Lower lobe of right lung (tissue), 2 donors: ENCODE results near the gene AFF3. TPM values are rescaled to one million over a fixed set of nuclear protein-coding genes. Genes with fewer than 3 reads are reported as not detected.
"Not testable (repeated sequence)": the region's sequence is repeated elsewhere in the genome, so short reads cannot be mapped to it uniquely, and the experiment has no call there.

ENCODE experiments used
- ATAC-seq, 2 donors: fragments of 200-7000 bp; cut with Tn5 transposase; one replicate each; pipeline ENCODE4 v1.9.1; 2020 to 2022; ENCODE audit warnings: mild to moderate bottlenecking in 2 of 2, moderate library complexity in 2 of 2
- DNase-seq: peaks from one replicate; pipeline ENCODE4 v3.0.0-alpha.2; 2020
- H3K27ac ChIP-seq: fragments of 200-600 bp; one replicate; pipeline ENCODE4 v1.8.0; 2022
- H3K27me3 ChIP-seq: fragments of 200-600 bp; one replicate; pipeline ENCODE4 v1.8.0; 2022; ENCODE audit warnings: low read depth
- H3K36me3 ChIP-seq: fragments of 200-600 bp; one replicate; pipeline ENCODE4 v1.8.0; 2022; ENCODE audit warnings: mild to moderate bottlenecking
- H3K4me1 ChIP-seq: fragments of 200-600 bp; one replicate; pipeline ENCODE4 v1.8.0; 2022
- H3K4me3 ChIP-seq: fragments of 200-600 bp; one replicate; pipeline ENCODE4 v1.8.0; 2022; ENCODE audit warnings: mild to moderate bottlenecking
- H3K9me3 ChIP-seq: fragments of 200-600 bp; one replicate; pipeline ENCODE4 v1.8.0; 2022
- CTCF ChIP-seq: fragments of 200-600 bp; IDR thresholded peaks from one replicate; pipeline ENCODE4 v1.8.0; 2022; ENCODE audit warnings: antibody characterized with exemption, mild to moderate bottlenecking
- intact Hi-C: fragments of 100-400 bp; cut with DNase I; formaldehyde crosslinking; loops from one replicate; pipeline ENCODE4 v1.11.0; 2022
- total RNA-seq: library from RNA; stranded (reverse); fragmentation: NEBNext Ultra II Directional; extraction: Animal tissue kit (Norgen Biotek cat#: 25700); gene quantifications from one replicate; pipeline ENCODE4 v1.2.1, GENCODE V29; 2021
- donor health status: DM: no; HTN: yes; CAD: no; lungs with severe emphysema.

Gene AFF3
- total RNA-seq, 1 donor from 2014 or later: 57.3 TPM

- intact Hi-C loops: no loop called here
- TF ChIP-seq CTCF: no peak
- ATAC-seq (no peak), DNase-seq (no peak)
- Histone ChIP-seq H3K4me1 (no peaks in the 10 kb centered on the region), H3K9me3 (peaks cover 12% of the 10 kb centered on the region), H3K36me3 (no peaks in the 10 kb centered on the region), H3K4me3 (no peak overlapping the region), H3K27ac (no peak overlapping the region), H3K27me3 (no peaks in the 10 kb centered on the region)
Observed at GRCh38 chr2:100119235-100119634, 23.2 kb downstream of the AFF3 start.

DNA sequence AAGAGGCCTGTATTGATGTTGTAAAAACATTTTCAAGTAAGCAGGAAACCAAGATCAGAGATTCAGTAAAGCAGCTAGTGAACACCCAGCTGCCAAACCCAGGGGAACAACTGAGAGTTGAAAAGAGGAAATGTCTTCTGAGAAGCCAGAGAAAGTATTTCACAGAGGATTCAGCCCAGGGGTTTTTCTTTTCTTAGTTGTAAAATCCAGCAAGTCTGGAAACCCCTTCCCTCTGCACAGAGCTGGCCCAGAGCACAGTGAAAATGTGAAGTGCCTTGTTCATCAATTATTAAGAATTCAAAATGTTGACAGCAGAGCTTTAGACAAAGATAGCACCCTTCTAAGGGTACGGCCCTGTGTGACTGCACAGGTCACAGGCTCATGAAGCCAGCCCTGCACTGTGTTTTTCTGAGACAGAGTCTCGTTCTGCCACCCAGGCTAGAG lies 28.4 kb downstream of the AFF3 start:
- ATAC-seq (no peak), DNase-seq (no peak)
- Histone ChIP-seq H3K4me3 (no peak overlapping the region), H3K4me1 (no peaks in the 10 kb centered on the region), H3K27ac (no peak overlapping the region), H3K27me3 (no peaks in the 10 kb centered on the region), H3K9me3 (peaks cover 12% of the 10 kb centered on the region), H3K36me3 (no peaks in the 10 kb centered on the region)
- TF ChIP-seq CTCF: no peak
- intact Hi-C loops: no loop called here

DNA sequence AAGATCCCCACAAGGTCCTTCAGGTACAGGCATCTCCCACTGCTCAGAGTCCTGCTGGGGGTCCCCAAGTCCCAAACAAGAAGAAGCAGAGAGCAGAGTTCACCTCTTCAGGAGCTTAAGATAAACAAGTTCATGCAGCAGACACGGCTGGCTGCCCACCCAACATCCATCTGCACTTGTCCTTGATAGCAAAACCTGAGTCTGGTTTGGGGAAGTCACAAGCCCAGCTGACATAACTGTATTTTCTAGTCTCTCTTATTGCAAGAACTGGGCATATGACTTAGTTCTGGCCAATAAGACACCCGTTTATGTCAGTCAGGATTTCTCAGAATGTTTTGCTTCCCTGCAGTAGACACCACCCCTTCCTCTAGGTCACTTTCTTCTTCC lies 31.8 kb downstream of the AFF3 start:
- peaks cover 2% of the 10 kb centered on the region for H3K27me3 ChIP-seq
- peaks cover 14% of the 10 kb centered on the region for H3K4me1 ChIP-seq
- ATAC-seq (no peak), DNase-seq (no peak)
- no peaks in the 10 kb centered on the region for H3K36me3 ChIP-seq
- no peak overlapping the region for H3K4me3 ChIP-seq
- intact Hi-C loops: no loop called here
- no peak overlapping the region for H3K27ac ChIP-seq
- TF ChIP-seq CTCF: no peak
- no peaks in the 10 kb centered on the region for H3K9me3 ChIP-seq

DNA sequence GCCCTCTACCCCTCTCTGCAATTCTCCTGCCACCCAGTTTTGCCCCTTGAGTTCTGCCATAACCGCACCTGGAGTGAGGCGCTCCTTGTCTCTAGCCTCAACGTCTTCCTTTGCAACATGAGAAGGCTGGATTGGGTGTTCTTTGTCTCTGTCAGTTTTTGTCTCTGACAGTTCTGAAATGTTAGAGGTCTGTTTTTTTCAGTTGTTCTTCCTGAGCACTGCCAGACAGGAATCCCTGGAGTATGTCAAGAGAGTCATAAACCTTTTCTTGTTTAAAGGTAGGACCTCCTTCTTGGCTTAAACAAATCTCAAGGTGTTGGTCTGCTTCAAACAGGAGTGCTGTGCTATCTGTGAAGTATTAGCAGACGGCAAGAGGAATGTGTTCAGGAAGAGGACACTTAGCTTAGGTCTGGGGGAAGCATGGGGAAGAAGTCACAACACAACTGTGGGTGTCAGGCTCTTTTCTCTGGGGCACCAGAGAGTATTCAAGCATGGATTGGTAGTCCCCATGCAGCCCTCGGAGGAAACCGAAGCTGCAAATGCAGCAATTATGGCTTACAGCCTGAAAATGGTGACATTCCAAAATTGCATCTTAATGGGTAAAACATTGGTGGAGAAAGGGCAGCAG lies 32.3 kb downstream of the AFF3 start:
- peaks cover 19% of the 10 kb centered on the region for H3K4me1 ChIP-seq
- no peaks in the 10 kb centered on the region for H3K36me3 ChIP-seq
- no peak for TF ChIP-seq CTCF
- intact Hi-C loops: no loop called here
- H3K27me3 ChIP-seq: peaks cover 7% of the 10 kb centered on the region
- H3K4me3 ChIP-seq: no peak overlapping the region
- DNase-seq (no peak), ATAC-seq (no peak)
- H3K9me3 ChIP-seq: no peaks in the 10 kb centered on the region
- no peak overlapping the region for H3K27ac ChIP-seq

- DNase-seq, intact Hi-C loops: not testable (repeated sequence)
Observed at GRCh38 chr2:100108648-100109020, 33.8 kb downstream of the AFF3 start.

DNA sequence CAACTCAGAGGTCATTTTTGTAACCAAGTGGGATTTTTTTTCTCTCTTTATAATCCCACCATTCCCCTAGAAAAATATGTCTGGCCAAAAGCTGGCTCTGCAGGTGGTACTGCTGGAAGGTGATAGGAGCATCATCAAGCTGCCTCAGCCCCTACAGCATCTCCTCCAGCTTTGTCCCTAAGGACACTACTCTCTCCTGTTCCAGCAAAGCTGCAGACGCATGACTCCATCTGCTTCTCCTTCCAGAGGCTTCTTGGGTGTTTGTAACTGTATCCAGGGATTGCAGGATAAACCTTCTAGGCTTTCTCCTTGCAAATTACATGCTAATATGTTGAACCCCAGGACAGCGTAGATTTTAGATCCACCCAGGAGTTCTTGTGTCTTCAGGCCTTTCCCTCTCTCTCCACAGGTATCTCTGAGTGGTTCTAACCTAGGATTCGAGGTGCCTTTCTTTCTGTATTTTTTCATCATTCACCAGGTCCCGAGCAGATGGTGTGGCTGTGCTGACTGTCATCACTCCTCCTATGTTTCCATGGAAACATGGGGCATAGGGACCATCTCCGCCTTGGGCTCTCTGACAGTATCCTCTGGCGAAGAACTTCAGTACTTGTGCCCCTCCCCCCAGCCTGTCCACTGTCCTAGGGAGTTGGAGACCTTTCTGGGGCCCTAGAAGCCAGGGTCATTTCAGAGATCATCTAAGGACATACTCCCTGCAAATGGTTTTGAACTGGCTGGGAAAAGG lies 34.3 kb downstream of the AFF3 start:
- H3K4me3 ChIP-seq: no peak overlapping the region
- peaks cover 19% of the 10 kb centered on the region for H3K4me1 ChIP-seq
- DNase-seq (no peak), ATAC-seq (no peak)
- intact Hi-C loops: no loop called here
- no peak for TF ChIP-seq CTCF
- H3K9me3 ChIP-seq: no peaks in the 10 kb centered on the region
- no peak overlapping the region for H3K27ac ChIP-seq
- H3K27me3 ChIP-seq: peaks cover 8% of the 10 kb centered on the region
- H3K36me3 ChIP-seq: no peaks in the 10 kb centered on the region

More at GRCh38 chr2:100108648-100109020, 33.8 kb downstream of the AFF3 start:
- not testable (repeated sequence) for H3K27me3 ChIP-seq, H3K4me3 ChIP-seq, ATAC-seq, H3K9me3 ChIP-seq, H3K27ac ChIP-seq, H3K36me3 ChIP-seq
- H3K4me1 ChIP-seq: peaks cover 19% of the 10 kb centered on the region
